Parathyroid adenoma (tissue), 2 donors: ENCODE measurements around the gene ZNF77.
A peak's percentile ranks its signal among the peaks of the same experiment; 100 is the strongest.

Experiments used
- H2AFZ ChIP-seq: fragments of 300-600 bp; sonication (generic); one replicate; pipeline ENCODE4 v1.7.0; 2017; ENCODE audit warnings: antibody characterized with exemption, mild to moderate bottlenecking
- H3K27ac ChIP-seq: fragments of 300-600 bp; sonication (generic); one replicate; pipeline ENCODE4 v1.7.0; 2017
- H3K27me3 ChIP-seq: fragments of 300-600 bp; sonication (generic); one replicate; pipeline ENCODE4 v1.7.0; 2017; ENCODE audit warnings: low read length; ENCODE audit not compliant: control insufficient read depth, insufficient read depth
- H3K36me3 ChIP-seq: fragments of 300-600 bp; sonication (generic); one replicate; pipeline ENCODE4 v1.7.0; 2017; ENCODE audit warnings: low read length; ENCODE audit not compliant: control insufficient read depth, insufficient read depth
- H3K4me1 ChIP-seq: fragments of 300-600 bp; sonication (generic); one replicate; pipeline ENCODE4 v1.7.0; 2017; ENCODE audit warnings: control low read depth
- H3K4me2 ChIP-seq: fragments of 300-600 bp; sonication (generic); one replicate; pipeline ENCODE4 v1.7.0; 2017; ENCODE audit warnings: low read length
- H3K4me3 ChIP-seq: fragments of 300-600 bp; sonication (generic); one replicate; pipeline ENCODE4 v1.7.0; 2017; ENCODE audit warnings: low read depth, low read length
- H3K79me2 ChIP-seq: fragments of 300-600 bp; sonication (generic); one replicate; pipeline ENCODE4 v1.7.0; 2017; ENCODE audit warnings: control low read depth
- H3K9ac ChIP-seq: fragments of 300-600 bp; sonication (generic); one replicate; pipeline ENCODE4 v1.7.0; 2017; ENCODE audit warnings: mild to moderate bottlenecking
- H3K9me3 ChIP-seq: fragments of 300-600 bp; sonication (generic); one replicate; pipeline ENCODE4 v1.7.0; 2017; ENCODE audit warnings: low read length; ENCODE audit not compliant: control insufficient read depth
- CTCF ChIP-seq: fragments of 300-600 bp; sonication (generic); IDR thresholded peaks from one replicate; pipeline ENCODE4 v1.7.0; 2017; ENCODE audit warnings: antibody characterized with exemption, mild to moderate bottlenecking
- donor health status: primary hyperparathyroidism.

ZNF77 gene

GRCh38 chr19:2887391-2887914 lies 57.3 kb downstream of the ZNF77 start:
- Histone ChIP-seq H3K27me3 (no peaks in the 10 kb centered on the region), H3K27ac (peak overlapping the region; percentile 16), H3K4me3 (no peak overlapping the region), H3K79me2 (no peaks in the 10 kb centered on the region), H3K9me3 (no peaks in the 10 kb centered on the region), H3K4me2 (peak overlapping the region; percentile 45), H3K4me1 (peaks cover 4% of the 10 kb centered on the region), H3K36me3 (no peaks in the 10 kb centered on the region), H2AFZ (peak overlapping the region; percentile 97), H3K9ac (no peak overlapping the region)
- TF ChIP-seq CTCF: peak; percentile 77

- peaks cover 4% of the 10 kb centered on the region for H3K4me1 ChIP-seq
- TF ChIP-seq CTCF: no peak
- no peaks in the 10 kb centered on the region for H3K36me3 ChIP-seq
- no peak overlapping the region for H3K4me2 ChIP-seq
- H3K9ac ChIP-seq: no peak overlapping the region
- H2AFZ ChIP-seq: no peak overlapping the region
- H3K79me2 ChIP-seq: no peaks in the 10 kb centered on the region
- H3K27me3 ChIP-seq: no peaks in the 10 kb centered on the region
- no peaks in the 10 kb centered on the region for H3K9me3 ChIP-seq
- H3K27ac ChIP-seq: no peak overlapping the region
- H3K4me3 ChIP-seq: no peak overlapping the region
Measured at GRCh38 chr19:2885736-2886135, 59.0 kb downstream of the ZNF77 start.

- H3K27me3 ChIP-seq: no peaks in the 10 kb centered on the region
- no peaks in the 10 kb centered on the region for H3K36me3 ChIP-seq
- H3K4me1 ChIP-seq: peaks cover 4% of the 10 kb centered on the region
- TF ChIP-seq CTCF: no peak
- no peak overlapping the region for H2AFZ ChIP-seq
- no peak overlapping the region for H3K4me3 ChIP-seq
- H3K9ac ChIP-seq: no peak overlapping the region
- H3K27ac ChIP-seq: no peak overlapping the region
- no peaks in the 10 kb centered on the region for H3K9me3 ChIP-seq
- H3K4me2 ChIP-seq: no peak overlapping the region
- H3K79me2 ChIP-seq: no peaks in the 10 kb centered on the region
Measured at GRCh38 chr19:2883686-2884439, 60.9 kb downstream of the ZNF77 start.
